Breast epithelium (tissue), 3 donors: ENCODE measurements around the gene SMARCC2.

Experiments used
- CTCF ChIP-seq, 3 donors: fragments of 450-650 bp; IDR thresholded peaks; one replicate each; pipeline ENCODE4 v1.5.1; 2016 to 2017; ENCODE audit warnings: antibody characterized with exemption in 3 of 3, mild to moderate bottlenecking in 3 of 3, moderate library complexity in 3 of 3
- POLR2A ChIP-seq: fragments of 450-650 bp; IDR thresholded peaks from one replicate; pipeline ENCODE4 v1.6.1; 2016; ENCODE audit warnings: antibody characterized with exemption, mild to moderate bottlenecking, moderate library complexity
- POLR2AphosphoS5 ChIP-seq, 3 donors: sonication (generic); formaldehyde crosslinking; IDR thresholded peaks; one replicate each; pipeline ENCODE4 v1.6.1; 2017; ENCODE audit warnings: antibody characterized with exemption in 3 of 3

GRCh38 chr12:56197921-56198635, 8.8 kb upstream of the SMARCC2 start:
- TF ChIP-seq CTCF (IDR thresholded peaks at IDR 0.05) (no peak), POLR2A (no peak), POLR2AphosphoS5 (IDR thresholded peaks at IDR 0.05) (no peak)
